GM10266 (cell line): Measurements from ENCODE around the gene NR4A1.
A peak's percentile ranks its signal among the peaks of the same experiment; 100 is the strongest.

Experiments
- DNase-seq: peaks from one replicate; pipeline ENCODE4 v3.0.0; 2012; ENCODE audit errors: extremely low spot score
- TF ChIP-seq, protein P1 (sequence below): IDR thresholded peaks from 2 replicates; pipeline ENCODE4 v1.5.1; 2012; ENCODE audit warnings: mild to moderate bottlenecking, low read depth; ENCODE audit not compliant: control insufficient read depth, insufficient read depth; ENCODE audit errors: missing control alignments

The NR4A1 gene

DNA sequence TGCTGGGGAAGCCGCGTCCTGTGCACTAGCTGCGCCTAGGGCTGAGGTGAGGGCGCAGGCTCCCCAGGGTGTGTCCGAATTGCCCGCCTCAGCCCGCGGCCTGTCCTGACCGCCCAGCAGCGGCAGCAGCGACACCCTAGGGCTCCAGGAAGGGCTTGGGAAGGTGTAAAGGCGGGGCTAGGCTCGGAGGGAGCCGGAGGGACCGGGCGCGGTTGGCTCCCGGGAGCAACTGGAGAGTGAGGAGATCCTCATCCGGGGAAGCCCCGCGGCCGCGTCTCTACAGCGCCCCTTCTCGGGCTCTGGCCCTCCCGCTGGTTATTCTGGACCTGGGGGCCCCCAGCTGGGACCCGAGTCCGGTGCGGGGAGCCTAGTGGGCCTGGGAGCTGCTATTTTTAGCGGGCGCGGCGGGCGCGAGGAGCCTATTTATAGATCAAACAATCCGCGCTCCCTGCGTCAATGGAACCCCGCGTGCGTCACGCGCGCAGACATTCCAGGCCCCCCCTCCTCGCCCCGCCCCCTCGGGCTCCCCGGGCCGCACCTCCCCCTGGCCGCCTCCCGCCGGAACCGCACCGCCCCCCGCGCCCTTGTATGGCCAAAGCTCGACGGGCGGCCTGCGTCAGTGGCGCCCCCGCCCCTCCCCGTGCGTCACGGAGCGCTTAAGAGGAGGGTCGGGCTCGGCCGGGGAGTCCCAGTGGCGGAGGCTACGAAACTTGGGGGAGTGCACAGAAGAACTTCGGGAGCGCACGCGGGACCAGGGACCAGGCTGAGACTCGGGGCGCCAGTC is at the start of gene NR4A1:
NR4A1 (plus strand) TSS at position 685 of the 784 bp plus-strand sequence. CDS start 2,887 bp downstream, outside the sequence.
- peak; percentile 98 for DNase-seq
- TF ChIP-seq, protein P1, sequence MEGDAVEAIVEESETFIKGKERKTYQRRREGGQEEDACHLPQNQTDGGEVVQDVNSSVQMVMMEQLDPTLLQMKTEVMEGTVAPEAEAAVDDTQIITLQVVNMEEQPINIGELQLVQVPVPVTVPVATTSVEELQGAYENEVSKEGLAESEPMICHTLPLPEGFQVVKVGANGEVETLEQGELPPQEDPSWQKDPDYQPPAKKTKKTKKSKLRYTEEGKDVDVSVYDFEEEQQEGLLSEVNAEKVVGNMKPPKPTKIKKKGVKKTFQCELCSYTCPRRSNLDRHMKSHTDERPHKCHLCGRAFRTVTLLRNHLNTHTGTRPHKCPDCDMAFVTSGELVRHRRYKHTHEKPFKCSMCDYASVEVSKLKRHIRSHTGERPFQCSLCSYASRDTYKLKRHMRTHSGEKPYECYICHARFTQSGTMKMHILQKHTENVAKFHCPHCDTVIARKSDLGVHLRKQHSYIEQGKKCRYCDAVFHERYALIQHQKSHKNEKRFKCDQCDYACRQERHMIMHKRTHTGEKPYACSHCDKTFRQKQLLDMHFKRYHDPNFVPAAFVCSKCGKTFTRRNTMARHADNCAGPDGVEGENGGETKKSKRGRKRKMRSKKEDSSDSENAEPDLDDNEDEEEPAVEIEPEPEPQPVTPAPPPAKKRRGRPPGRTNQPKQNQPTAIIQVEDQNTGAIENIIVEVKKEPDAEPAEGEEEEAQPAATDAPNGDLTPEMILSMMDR, result peak; percentile 12

DNA sequence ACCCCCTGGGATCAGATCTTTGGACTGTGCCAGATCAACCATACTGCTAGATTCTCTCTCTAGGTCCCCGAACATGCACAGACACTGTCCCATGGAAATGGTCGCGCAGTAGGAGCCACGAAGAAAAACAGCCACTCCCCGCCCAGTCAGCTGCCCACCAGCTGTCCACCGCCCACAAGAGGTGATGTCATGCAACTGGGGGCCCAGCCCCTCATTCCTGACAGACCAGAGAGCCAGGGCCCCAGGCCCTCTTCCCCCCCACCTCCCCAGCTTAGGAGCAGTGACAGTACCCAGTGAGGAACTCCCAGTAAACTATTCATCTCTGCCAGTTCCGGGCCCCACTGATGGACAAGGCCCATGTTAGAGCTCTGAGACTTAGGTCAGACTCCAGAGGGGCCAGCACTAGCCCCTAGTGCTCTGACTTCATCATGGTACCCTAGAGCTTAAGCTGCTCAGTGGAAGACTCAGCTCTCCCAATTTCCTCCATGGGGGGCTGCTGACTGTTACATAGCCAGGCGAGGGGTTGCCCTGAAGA is 48.2 kb upstream of the NR4A1 start:
- no peak for DNase-seq
- TF ChIP-seq, protein P1, result no peak

DNA sequence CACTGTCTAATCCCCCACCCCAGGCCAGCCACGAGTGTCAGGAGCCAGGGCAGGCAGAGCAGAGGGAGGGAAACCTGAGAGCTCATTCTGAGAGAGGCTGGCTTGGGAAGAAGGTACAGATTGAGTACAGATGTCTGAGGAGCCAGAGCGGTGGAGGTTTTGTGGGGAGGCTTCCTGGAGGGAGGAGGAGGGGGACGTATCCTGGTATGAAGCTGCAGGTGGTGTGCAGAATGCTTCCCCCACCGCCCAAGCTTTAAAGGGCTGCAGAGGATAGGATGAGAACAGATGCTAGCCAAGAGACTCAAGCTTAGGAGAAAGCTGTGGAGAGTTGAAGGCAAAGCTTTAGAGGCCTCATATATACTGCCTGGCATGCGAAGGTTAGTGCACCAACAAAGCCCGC is 47.7 kb upstream of the NR4A1 start:
- TF ChIP-seq, protein P1, result no peak
- DNase-seq, result no peak

DNA sequence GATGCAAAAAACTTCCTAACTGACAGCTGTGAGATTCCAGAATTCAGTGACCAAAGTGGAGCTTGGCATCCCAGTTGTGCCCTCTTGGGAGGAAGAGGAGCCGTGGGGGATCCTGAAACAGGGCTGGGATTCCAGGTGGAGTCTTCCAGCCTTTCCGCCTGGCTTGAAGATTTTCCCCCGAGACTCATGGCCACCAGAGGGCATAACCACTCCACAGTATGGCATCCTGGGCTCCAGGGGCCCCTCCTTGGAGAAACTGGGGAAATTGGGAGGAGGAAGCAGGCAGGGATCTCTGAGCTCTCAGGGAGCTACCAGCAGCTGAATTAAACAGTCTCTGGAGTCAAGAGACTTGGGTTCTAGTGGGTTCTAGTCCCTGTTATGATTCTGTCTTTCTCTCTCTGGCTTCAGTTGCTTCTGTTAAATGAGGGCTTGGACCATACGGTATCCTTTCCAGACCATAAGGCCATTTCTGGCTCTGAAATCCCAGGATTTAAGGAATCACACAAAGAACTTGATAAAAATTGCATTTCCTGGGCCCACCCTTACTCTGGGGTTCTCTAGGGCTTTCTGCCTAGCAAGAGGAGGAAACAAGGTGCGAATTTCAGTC is 47.1 kb upstream of the NR4A1 start:
- peak; percentile 43 for DNase-seq
- TF ChIP-seq, protein P1, result peak; percentile 55

DNA sequence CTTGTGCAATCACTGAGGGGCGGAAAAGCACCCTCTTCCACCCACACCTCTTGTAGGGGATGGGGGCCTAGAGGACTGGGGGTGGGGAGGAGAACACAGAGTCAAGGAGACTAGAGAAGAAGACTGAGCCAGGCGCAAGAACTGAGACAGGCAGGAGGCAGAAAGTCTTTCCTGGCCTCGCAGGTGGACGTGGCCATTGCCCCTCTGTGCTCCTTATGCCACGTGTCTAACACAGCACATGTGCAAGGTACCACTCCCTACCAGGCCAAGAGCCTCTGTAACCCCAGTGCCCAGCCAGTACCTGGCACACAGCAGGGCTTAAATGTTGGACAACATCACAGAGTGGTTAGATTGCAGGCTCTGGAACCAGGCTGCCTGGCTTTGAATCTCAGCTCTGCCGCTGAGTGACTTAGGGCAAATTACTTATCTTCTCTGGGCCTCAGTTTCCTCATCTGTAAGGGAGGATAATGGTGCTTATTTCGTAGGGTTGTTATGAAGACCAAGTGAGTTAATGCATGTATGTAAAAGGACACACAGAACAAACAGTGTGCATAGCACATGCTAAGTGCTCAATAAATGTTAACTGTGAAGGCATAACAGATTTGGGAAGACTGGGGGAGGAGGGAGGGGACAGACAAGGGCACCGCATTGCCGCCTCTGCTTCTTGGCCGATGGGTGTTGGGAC is 45.9 kb upstream of the NR4A1 start:
- TF ChIP-seq, protein P1, result no peak
- DNase-seq, result no peak

DNA sequence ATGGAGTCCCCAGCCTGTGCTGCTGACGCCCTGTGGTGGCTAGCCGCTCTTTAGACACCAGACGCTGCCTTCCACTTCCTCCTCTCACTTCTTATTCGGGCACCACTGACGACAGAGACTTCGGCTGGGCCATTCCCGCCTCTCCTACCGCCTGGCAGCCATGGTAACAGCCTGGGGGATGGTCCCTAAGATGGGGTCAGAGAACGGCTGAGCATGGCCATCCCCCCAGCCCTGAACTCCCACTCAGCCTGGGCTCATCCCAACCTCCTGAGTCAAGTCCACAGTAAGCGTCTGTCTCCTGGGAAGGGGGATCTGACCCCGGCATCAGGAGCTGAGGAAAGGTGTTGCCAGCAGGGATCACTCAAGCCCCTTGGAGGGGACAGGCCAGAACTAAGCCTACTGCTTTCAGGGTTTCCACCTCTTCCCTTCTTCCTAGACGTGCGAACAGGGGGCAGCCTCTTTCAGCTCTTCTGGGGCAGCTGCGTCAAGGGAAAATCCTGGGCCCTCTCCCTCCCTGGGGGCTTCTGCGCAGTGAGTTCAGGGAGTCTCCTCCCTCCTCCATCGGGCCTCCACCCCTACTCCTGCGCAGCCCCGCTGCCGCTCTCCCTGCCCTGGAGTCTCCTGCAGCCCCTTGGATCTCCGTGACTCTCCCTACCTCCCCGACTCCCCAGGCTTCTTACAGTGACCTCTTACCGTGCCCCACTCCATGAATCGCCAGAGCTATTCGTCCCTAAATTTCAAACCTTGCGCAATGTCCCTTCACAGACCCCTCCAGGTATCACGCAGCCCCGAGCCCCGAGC is 45.1 kb upstream of the NR4A1 start:
- peak; percentile 86 for DNase-seq
- TF ChIP-seq, protein P1, result peak; percentile 1
